Panc1 (cell line): ENCODE data around the gene NPY1R. TPM values are rescaled to one million over a fixed set of nuclear protein-coding genes. Genes with fewer than 3 reads are reported as not detected.

Experiments
- ATAC-seq: fragments of 200-7000 bp; cut with Tn5 transposase; 2 replicates; pipeline ENCODE4 v1.9.1; 2020; ENCODE audit warnings: mild to moderate bottlenecking, moderate library complexity
- BruUV-seq: library from RNA; stranded (reverse); fragments of 400-500 nt; replicated peaks from 2 replicates; lab custom pipeline; 2021; lab: Mats Ljungman, UMichigan
- CTCF ChIA-PET: fragments of 300-600 bp; sonication (Branson Sonifier 250); formaldehyde crosslinking; loops from one replicate; lab custom pipeline; 2022; ENCODE audit warnings: antibody characterized with exemption; lab: Charles Lee
- POLR2A ChIA-PET: fragments of 300-600 bp; sonication (Branson Sonifier 250); formaldehyde crosslinking; loops from one replicate; lab custom pipeline; 2022; ENCODE audit warnings: antibody characterized with exemption; lab: Charles Lee
- DNase-seq: peaks from one replicate; pipeline ENCODE4 v3.0.0-alpha.2; 2010; ENCODE audit warnings: low read depth, low spot score
- H3K27ac ChIP-seq: 2 replicates; pipeline ENCODE4 v1.5.1; 2011; ENCODE audit warnings: mild to moderate bottlenecking, low read length, inconsistent platforms
- H3K27me3 ChIP-seq: fragments of 200-500 bp; sonication (Bioruptor generic); 2 replicates; pipeline ENCODE4 v1.6.0; 2014; ENCODE audit warnings: low read length, inconsistent platforms; ENCODE audit not compliant: control insufficient read depth, insufficient read depth
- H3K36me3 ChIP-seq: fragments of 200-500 bp; sonication (Bioruptor generic); 2 replicates; pipeline ENCODE4 v1.5.1; 2014; ENCODE audit warnings: inconsistent platforms, mild to moderate bottlenecking, low read length, moderate library complexity; ENCODE audit not compliant: control insufficient read depth, insufficient read depth
- H3K4me1 ChIP-seq: 2 replicates; pipeline ENCODE4 v1.5.1; 2011; ENCODE audit warnings: inconsistent platforms, mild to moderate bottlenecking, low read length, moderate library complexity; ENCODE audit not compliant: control insufficient read depth, insufficient read depth
- H3K4me3 ChIP-seq, 2 experiments: 2 replicates each; pipeline ENCODE4 v1.5.1; 2011 to 2012; ENCODE audit warnings: low read depth in 2 of 2, low read length in 2 of 2, mild to moderate bottlenecking in 2 of 2, inconsistent platforms in 1 of 2, moderate library complexity in 1 of 2
- H3K9me3 ChIP-seq: fragments of 200-500 bp; sonication (Bioruptor generic); 2 replicates; pipeline ENCODE4 v1.5.1; 2014; ENCODE audit warnings: low read depth, mild to moderate bottlenecking, inconsistent platforms, low read length, moderate library complexity; ENCODE audit not compliant: control insufficient read depth, insufficient read depth
- CTCF ChIP-seq: fragments of 450-650 bp; IDR thresholded peaks from 2 replicates; pipeline ENCODE4 v1.5.1; 2017; ENCODE audit warnings: mild to moderate bottlenecking
- POLR2AphosphoS5 ChIP-seq: IDR thresholded peaks from 2 replicates; pipeline ENCODE4 v1.6.1; 2012; ENCODE audit warnings: mild to moderate bottlenecking, low read depth, low read length, moderate library complexity
- REST ChIP-seq, 2 experiments: IDR thresholded peaks; 2 replicates each; pipeline ENCODE4 v1.6.1; 2011 to 2012; ENCODE audit warnings: low read depth in 2 of 2, control low read depth in 1 of 2, low read length in 1 of 2, mild to moderate bottlenecking in 1 of 2, moderate library complexity in 1 of 2; ENCODE audit not compliant: insufficient read depth in 1 of 2
- SIN3A ChIP-seq: IDR thresholded peaks from 2 replicates; pipeline ENCODE4 v1.6.1; 2012; ENCODE audit warnings: low read depth, mild to moderate bottlenecking, low read length, moderate library complexity, borderline replicate concordance; ENCODE audit not compliant: insufficient read depth
- TCF7L2 ChIP-seq: IDR thresholded peaks from 2 replicates; pipeline ENCODE4 v1.6.1; 2011; ENCODE audit warnings: mild to moderate bottlenecking, low read depth, low read length, inconsistent platforms
- in situ Hi-C: cut with HindIII; loops from 2 replicates; pipeline ENCODE4 v1.10.0; 2016; ENCODE audit warnings: low sequenced_read_pairs, low pct_unique_long_range_greater_than_20kb
- intact Hi-C: fragments of 100-400 bp; cut with micrococcal nuclease; formaldehyde crosslinking; loops from one replicate; pipeline ENCODE4 v1.10.0; 2022; ENCODE audit not compliant: unreplicated experiment
- total RNA-seq: library from RNA; stranded (reverse); gene quantifications from one replicate; pipeline ENCODE4 v1.2.1, GENCODE V29; 2021; ENCODE audit not compliant: unreplicated experiment

The NPY1R gene
- total RNA-seq, 1 experiment from 2014 or later, result not detected

- TF ChIP-seq REST (IDR thresholded peaks at IDR 0.05; ENCODE audit: insufficient read depth in 1 of 2, low read depth in 2 of 2, low read length in 1 of 2) (no peak), SIN3A (no peak), CTCF (no peak), POLR2AphosphoS5 (no peak), TCF7L2 (no peak)
- DNase-seq (no peak), ATAC-seq (no peak)
- Histone ChIP-seq H3K9me3 (no peaks in the 10 kb centered on the region), H3K27ac (no peak overlapping the region), H3K36me3 (no peaks in the 10 kb centered on the region; the same call in 1 of the 2 replicates), H3K27me3 (no peaks in the 10 kb centered on the region), H3K4me3 (no peak overlapping the region), H3K4me1 (no peaks in the 10 kb centered on the region)
- no TSS peak for BruUV-seq
- CTCF ChIA-PET, result no interaction called here
- in situ Hi-C loops (no loop called here), intact Hi-C loops (no loop called here)
- POLR2A ChIA-PET, result no interaction called here
Measured at GRCh38 chr4:163300445-163300844, 32.0 kb downstream of the NPY1R start.

GRCh38 chr4:163295138-163295537, 37.3 kb downstream of the NPY1R start:
- Histone ChIP-seq H3K9me3 (no peaks in the 10 kb centered on the region), H3K4me3 (no peak overlapping the region), H3K27me3 (no peaks in the 10 kb centered on the region), H3K4me1 (no peaks in the 10 kb centered on the region), H3K36me3 (no peaks in the 10 kb centered on the region), H3K27ac (no peak overlapping the region)
- in situ Hi-C loops (no loop called here), intact Hi-C loops (no loop called here)
- ATAC-seq, result no peak
- TF ChIP-seq SIN3A, result no peak
- no peak for TF ChIP-seq REST (IDR thresholded peaks at IDR 0.05; ENCODE audit: insufficient read depth in 1 of 2, low read depth in 2 of 2, low read length in 1 of 2)
- TF ChIP-seq CTCF, result no peak
- no peak for TF ChIP-seq POLR2AphosphoS5
- no peak for TF ChIP-seq TCF7L2
- BruUV-seq, result no TSS peak
- CTCF ChIA-PET, result no interaction called here
- POLR2A ChIA-PET, result no interaction called here
- DNase-seq, result no peak
